Activated CD4-positive, alpha-beta T cell treated with anti-CD3 and anti-CD28 coated beads, Interleukin-2, amount 10 ng/mL, durations not matched to agents 7 days and 5 days (primary cell): ENCODE results near the gene LIPA. TPM values are rescaled to one million over a fixed set of nuclear protein-coding genes. Genes with fewer than 3 reads are reported as not detected.
"Not testable (repeated sequence)": the region's sequence is repeated elsewhere in the genome, so short reads cannot be mapped to it uniquely, and the experiment has no call there.

Experiments
- CTCF ChIA-PET: fragments of 350-600 bp; sonication (Branson Sonifier 250); formaldehyde crosslinking; loops from one replicate; lab custom pipeline; 2021; ENCODE audit warnings: antibody characterized with exemption; lab: Charles Lee
- POLR2A ChIA-PET: fragments of 350-600 bp; sonication (Branson Sonifier 250); formaldehyde crosslinking; loops from one replicate; lab custom pipeline; 2021; ENCODE audit warnings: antibody characterized with exemption; lab: Charles Lee
- DNase-seq: peaks from one replicate; pipeline ENCODE4 v3.0.0-alpha.2; 2020
- H3K27ac Mint-ChIP-seq: one replicate; pipeline ENCODE4 v1.8.0; 2021; ENCODE audit warnings: mild to moderate bottlenecking, moderate library complexity, mixed read lengths
- H3K27me3 Mint-ChIP-seq: one replicate; pipeline ENCODE4 v1.8.0; 2021; ENCODE audit warnings: mixed read lengths
- H3K36me3 Mint-ChIP-seq: one replicate; pipeline ENCODE4 v1.8.0; 2021; ENCODE audit warnings: low read depth, mixed read lengths
- H3K4me1 Mint-ChIP-seq: one replicate; pipeline ENCODE4 v1.8.0; 2021; ENCODE audit warnings: mixed read lengths
- H3K4me3 Mint-ChIP-seq: one replicate; pipeline ENCODE4 v1.8.0; 2021; ENCODE audit warnings: mild to moderate bottlenecking, moderate library complexity, mixed read lengths
- H3K9me3 Mint-ChIP-seq: one replicate; pipeline ENCODE4 v1.8.0; 2021; ENCODE audit warnings: mixed read lengths
- total RNA-seq, 2 experiments: library from RNA; stranded (reverse); gene quantifications; one replicate each; pipeline ENCODE4 v1.2.3, GENCODE V29; 2021

Gene LIPA
- total RNA-seq, 2 experiments from 2014 or later: 32.6 to 34.3 TPM

DNA sequence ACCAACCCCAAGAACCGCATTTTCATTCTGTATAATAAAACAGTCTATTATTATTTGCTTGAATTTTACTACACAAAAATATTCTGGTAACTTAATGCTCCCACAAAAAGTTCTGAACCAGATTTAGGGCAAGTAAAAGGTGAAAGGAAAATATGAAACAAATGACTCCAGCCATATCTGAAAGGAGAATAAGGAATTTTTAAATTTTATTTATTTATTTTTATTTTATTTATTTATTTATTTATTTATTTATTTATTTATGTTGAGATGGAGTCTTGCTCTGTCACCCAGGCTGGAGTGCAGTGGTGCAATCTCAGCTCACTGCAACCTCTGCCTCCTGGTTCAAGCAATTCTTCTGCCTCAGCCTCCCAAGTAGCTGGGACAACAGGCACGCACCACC lies 4.0 kb downstream of the LIPA start:
- H3K36me3 Mint-ChIP-seq, H3K4me3 Mint-ChIP-seq, DNase-seq, H3K27ac Mint-ChIP-seq, H3K9me3 Mint-ChIP-seq, H3K27me3 Mint-ChIP-seq: not testable (repeated sequence)
- peaks cover 31% of the 10 kb centered on the region for H3K4me1 Mint-ChIP-seq
- POLR2A ChIA-PET: interaction anchor here (1.1 kb wide), 1 partner anchor 396 kb away, joined by 3 read pairs; no protein-coding TSS in a partner anchor
- CTCF ChIA-PET: interaction anchor here (1.5 kb wide), 1 partner anchor 210 kb away, joined by 3 read pairs; no protein-coding TSS in a partner anchor

DNA sequence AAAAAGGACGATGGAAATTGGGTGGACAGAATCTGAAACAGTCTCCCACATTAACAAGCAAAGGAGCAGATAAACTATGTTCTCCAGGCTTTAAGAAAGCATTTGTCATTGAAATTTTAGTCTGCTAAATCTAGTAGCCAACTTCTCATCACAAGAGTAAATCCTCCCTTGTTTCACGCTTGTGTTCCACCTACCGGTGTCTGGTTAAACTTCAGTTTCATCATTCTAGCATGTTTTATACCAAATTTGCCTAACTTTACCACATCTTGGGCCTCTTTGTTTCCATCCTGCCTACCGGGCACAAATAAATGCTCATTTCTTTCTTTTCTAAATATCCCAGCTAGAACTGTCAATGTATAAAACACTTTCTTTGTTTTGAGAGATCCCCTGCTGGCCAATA lies 5.8 kb downstream of the LIPA start:
- Mint-ChIP-seq H3K9me3 (no peaks in the 10 kb centered on the region), H3K27me3 (no peaks in the 10 kb centered on the region), H3K27ac (no peak overlapping the region), H3K36me3 (peaks cover 6% of the 10 kb centered on the region), H3K4me3 (no peak overlapping the region), H3K4me1 (peaks cover 25% of the 10 kb centered on the region)
- ChIA-PET CTCF (no interaction called here), POLR2A (no interaction called here)
- DNase-seq: no peak

DNA sequence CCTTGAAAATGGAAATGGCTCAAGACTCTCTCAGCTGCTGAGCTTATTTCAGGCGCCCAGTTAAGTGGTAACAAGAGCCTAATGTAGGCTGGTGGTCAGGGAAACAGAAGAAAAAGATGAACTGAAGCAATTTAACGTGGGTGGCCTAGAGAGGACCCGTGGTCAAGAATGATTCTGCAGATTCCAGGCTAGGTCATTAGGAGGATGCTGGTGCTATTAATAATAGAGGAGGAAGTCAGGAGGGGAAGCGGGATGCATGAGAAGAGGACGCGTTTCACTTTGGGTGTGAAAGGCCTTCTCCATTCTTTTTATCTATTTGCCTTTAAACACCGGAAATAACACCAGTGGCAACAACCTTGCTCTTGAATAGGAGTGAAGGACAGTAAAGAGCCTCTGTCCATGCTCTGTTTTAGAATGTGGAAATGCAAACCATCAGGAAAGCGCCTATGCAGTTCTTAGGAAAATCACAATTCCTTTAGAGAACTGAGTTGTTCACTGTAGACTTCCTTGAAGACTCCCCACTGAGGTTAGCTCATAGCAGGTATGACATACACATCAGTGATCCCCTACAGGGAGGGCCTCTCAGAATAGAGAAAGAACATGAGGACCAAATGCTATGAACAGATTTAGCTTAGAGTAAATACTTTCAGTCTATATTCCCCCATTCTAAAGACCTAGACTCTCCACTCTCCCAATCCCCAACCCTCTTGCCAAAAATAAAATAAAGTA lies 8.6 kb downstream of the LIPA start:
- POLR2A ChIA-PET: interaction anchor here (0.6 kb wide), 1 partner anchor 85 kb away, joined by 3 read pairs; no protein-coding TSS in a partner anchor

DNA sequence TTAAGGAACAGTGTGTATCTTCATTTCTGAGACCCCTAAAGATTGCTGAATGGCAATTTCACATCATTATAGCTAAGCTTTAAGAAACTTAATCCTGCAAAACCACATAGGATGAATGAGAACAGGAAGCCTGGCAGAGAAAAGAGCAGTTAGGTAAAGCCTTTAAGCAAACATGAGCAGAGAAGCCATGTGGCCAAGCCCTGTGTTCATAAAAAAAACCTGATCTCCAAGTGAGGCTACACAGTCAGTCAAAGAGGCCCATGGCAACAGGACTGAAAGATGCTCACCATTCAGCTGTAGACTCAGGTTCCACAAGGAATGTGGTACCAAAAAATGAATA lies 9.3 kb downstream of the LIPA start:
- no peak for DNase-seq
- H3K27me3 Mint-ChIP-seq: no peaks in the 10 kb centered on the region
- H3K9me3 Mint-ChIP-seq: no peaks in the 10 kb centered on the region
- no peak overlapping the region for H3K27ac Mint-ChIP-seq
- peaks cover 7% of the 10 kb centered on the region for H3K4me1 Mint-ChIP-seq
- CTCF ChIA-PET: interaction anchor here (0.6 to 2.1 kb wide), 3 partner anchors 9 to 309 kb away, joined by 3 to 7 read pairs (median 3); partner anchors contain the start of gene LIPA
- H3K4me3 Mint-ChIP-seq: no peak overlapping the region
- H3K36me3 Mint-ChIP-seq: peaks cover 10% of the 10 kb centered on the region
- POLR2A ChIA-PET: no interaction called here

More for the DNA sequence above, 8.6 kb downstream of the LIPA start:
- H3K36me3 Mint-ChIP-seq: peaks cover 8% of the 10 kb centered on the region
- no peak overlapping the region for H3K27ac Mint-ChIP-seq
- no peak for DNase-seq
- no peaks in the 10 kb centered on the region for H3K9me3 Mint-ChIP-seq
- no peaks in the 10 kb centered on the region for H3K27me3 Mint-ChIP-seq
- H3K4me1 Mint-ChIP-seq: peaks cover 7% of the 10 kb centered on the region
- H3K4me3 Mint-ChIP-seq: no peak overlapping the region
- CTCF ChIA-PET: interaction anchor here (0.5 to 2.1 kb wide), 5 partner anchors 8 to 484 kb away, joined by 3 to 7 read pairs (median 4); partner anchors contain the start of gene LIPA

DNA sequence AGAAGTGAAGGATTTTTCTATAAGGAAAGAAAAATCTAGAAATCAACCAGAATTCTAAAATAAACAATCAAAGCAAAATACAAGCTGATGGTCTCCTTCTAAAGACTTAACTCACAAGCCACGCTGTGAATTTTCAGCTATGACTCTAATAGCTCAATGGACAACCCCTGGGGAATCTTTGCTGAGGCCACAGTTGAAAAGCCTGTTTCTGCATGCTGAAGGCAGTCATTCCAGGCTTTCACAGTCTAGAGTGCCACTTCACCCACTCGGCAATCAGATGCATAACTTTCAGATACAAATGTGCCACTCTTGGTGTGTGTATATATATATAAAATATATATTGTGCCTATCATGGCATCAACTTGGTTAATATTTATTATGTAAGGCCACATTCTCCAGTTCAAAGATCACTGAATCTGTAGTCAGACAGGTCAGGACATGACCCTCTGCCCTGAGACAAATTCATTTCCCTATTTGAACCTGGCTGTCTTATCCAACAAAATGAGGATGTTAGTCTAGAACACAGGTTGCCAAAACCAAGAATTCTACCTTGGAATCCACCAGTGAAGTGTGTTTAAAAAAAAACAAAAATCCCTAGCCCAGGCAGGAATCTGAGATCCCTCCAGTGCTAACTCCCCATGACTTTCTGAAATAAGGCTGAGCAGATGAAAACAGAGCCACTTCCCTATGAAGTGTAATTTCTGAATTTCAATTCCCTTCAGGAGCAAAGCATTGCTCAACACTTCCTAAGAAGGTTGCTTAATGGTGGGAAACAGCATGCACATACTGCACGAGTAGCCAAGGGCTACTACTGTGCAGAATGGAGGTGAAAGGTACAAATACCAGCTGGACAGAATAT lies 9.9 kb downstream of the LIPA start:
- no peak for DNase-seq
- Mint-ChIP-seq H3K36me3 (peaks cover 10% of the 10 kb centered on the region), H3K27ac (no peak overlapping the region), H3K4me3 (no peak overlapping the region), H3K4me1 (peaks cover 7% of the 10 kb centered on the region), H3K9me3 (no peaks in the 10 kb centered on the region), H3K27me3 (no peaks in the 10 kb centered on the region)
- ChIA-PET CTCF (interaction anchor here (0.5 to 2.1 kb wide), 4 partner anchors 10 to 579 kb away, joined by 3 to 7 read pairs (median 3); partner anchors contain the start of gene LIPA), POLR2A (no interaction called here)

DNA sequence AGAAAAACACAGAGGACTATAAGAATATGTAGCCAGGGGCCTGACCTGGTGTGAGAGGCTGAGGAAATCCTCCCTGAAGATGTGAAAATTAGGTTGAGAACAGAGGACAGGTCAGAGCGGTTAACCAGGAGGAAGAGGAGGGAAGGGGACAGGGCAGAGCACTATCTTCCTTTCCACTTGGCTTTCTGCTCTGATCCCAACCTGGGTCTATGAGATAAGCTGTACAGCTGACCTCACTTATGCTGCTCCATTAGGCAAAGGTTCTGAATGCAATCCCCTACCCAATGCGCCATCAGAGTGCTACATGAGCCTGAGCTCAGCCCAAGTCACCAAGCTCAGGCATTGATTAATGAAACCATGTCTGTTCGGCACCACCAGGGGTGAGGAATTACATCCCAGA lies 10.5 kb downstream of the LIPA start:
- ChIA-PET POLR2A (no interaction called here), CTCF (interaction anchor here (0.5 to 1.6 kb wide), 2 partner anchors 11 to 580 kb away, joined by 3 to 5 read pairs; no protein-coding TSS in a partner anchor)
- no peak for DNase-seq
- Mint-ChIP-seq H3K4me1 (peaks cover 7% of the 10 kb centered on the region), H3K36me3 (peaks cover 13% of the 10 kb centered on the region), H3K9me3 (no peaks in the 10 kb centered on the region), H3K4me3 (no peak overlapping the region), H3K27me3 (no peaks in the 10 kb centered on the region), H3K27ac (no peak overlapping the region)

DNA sequence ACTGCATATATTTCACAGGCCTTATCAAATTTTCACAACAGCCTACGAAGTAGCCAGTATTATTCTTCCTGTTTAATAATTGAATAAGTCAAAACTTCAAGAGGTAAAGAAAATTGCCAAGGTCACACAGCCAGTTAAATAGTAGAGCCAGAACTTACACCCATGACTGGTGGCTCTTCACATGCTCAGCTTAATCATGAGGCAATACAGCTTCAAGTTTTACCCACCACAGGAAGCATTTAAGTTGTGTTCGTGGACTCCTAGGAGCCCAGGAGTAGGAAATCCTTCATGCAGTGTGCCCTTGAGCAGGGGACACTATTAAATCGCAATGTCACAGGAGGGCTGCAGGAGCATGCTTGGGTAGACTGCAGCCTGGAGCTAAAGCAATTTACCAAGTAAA lies 11.1 kb downstream of the LIPA start:
- Mint-ChIP-seq H3K9me3 (no peaks in the 10 kb centered on the region), H3K36me3 (peaks cover 8% of the 10 kb centered on the region), H3K4me3 (no peak overlapping the region), H3K27me3 (no peaks in the 10 kb centered on the region), H3K4me1 (peaks cover 7% of the 10 kb centered on the region), H3K27ac (no peak overlapping the region)
- no peak for DNase-seq
- CTCF ChIA-PET: interaction anchor here (1.6 kb wide), 1 partner anchor 11 kb away, joined by 5 read pairs; no protein-coding TSS in a partner anchor
- POLR2A ChIA-PET: no interaction called here

DNA sequence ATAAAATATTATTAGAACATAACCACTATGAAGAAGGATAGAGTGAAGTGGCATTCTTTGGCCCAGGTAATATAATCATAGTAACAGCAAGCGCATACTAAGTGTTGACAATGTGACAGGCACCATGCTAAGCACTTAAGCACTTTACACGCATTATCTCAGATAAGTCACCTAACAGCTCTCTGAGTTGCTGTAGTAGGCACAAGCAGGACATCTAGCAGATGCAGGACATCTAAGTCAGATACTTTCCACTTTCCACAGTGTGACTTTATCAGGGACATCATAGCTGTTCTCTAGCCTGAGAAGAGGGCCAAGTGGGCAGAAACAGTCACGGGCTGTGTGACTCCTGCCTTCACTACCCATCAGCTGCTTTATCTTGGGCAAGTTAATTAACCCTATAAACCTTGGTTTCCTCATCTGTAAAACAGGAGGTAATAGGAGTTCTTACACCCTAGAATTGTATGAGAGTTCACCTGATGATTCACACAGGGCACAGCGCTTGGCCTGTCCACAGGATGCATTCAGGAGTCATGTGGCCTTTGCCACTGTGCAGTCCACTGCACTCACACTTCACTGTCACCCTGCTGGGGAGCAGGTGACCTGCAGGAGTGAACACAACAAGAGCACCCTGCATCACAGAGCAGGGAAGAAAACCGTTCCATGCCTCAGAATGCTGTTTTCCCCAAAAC lies 12.5 kb downstream of the LIPA start:
- Mint-ChIP-seq H3K36me3 (peaks cover 8% of the 10 kb centered on the region), H3K27ac (no peak overlapping the region), H3K9me3 (no peaks in the 10 kb centered on the region), H3K27me3 (no peaks in the 10 kb centered on the region), H3K4me3 (no peak overlapping the region), H3K4me1 (peaks cover 7% of the 10 kb centered on the region)
- no peak for DNase-seq
- CTCF ChIA-PET: no interaction called here
- POLR2A ChIA-PET: no interaction called here

DNA sequence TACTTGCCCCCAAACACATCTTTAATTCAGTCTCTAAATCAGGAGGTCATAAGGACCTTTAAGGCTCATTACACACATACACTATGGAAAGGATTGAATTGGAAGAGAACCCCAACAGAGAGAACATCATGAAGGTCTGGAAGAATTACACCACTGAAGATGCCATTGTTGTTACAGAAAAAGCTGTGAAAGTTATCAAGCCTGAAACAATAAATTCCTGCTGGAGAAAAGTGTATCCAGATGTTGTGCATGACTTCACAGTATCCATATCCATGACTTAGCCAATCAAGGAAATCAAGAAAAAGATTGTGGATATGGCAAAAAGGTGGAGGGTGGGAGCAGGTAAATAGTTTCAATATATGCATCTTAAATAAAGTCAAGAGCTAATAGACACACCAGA lies 13.7 kb downstream of the LIPA start:
- no peaks in the 10 kb centered on the region for H3K9me3 Mint-ChIP-seq
- H3K27me3 Mint-ChIP-seq: no peaks in the 10 kb centered on the region
- DNase-seq: no peak
- H3K36me3 Mint-ChIP-seq: peaks cover 8% of the 10 kb centered on the region
- ChIA-PET CTCF (no interaction called here), POLR2A (no interaction called here)
- no peak overlapping the region for H3K4me3 Mint-ChIP-seq
- H3K27ac Mint-ChIP-seq: no peak overlapping the region
- peaks cover 2% of the 10 kb centered on the region for H3K4me1 Mint-ChIP-seq

DNA sequence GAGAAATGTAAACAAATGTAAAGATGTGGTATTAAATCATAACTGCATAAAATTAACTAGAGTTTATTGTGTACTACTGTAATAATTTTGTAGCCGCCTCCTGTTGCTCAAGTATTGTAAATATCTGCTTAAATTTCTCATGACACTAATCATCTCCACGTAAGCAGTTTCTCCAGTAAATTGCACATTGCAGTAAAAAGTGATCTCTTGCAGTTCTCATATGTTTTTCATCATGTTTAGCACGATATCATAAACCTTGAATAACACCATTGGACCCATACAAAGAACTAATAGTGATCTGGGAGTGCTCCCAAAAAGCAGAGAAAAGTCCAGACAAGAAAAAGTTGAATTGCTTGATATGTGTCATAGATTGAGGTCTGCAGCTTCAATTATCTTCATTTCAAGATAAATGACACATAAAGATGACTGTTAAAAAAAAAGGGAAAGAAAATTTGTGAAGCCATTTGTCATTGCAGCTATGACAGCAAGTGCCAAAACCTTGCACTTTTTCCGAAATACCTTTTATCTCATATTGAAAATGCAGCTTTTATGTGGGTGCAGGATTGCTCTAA lies 15.3 kb downstream of the LIPA start:
- Mint-ChIP-seq H3K36me3 (peaks cover 8% of the 10 kb centered on the region), H3K27me3 (no peaks in the 10 kb centered on the region)
- CTCF ChIA-PET: no interaction called here

DNA sequence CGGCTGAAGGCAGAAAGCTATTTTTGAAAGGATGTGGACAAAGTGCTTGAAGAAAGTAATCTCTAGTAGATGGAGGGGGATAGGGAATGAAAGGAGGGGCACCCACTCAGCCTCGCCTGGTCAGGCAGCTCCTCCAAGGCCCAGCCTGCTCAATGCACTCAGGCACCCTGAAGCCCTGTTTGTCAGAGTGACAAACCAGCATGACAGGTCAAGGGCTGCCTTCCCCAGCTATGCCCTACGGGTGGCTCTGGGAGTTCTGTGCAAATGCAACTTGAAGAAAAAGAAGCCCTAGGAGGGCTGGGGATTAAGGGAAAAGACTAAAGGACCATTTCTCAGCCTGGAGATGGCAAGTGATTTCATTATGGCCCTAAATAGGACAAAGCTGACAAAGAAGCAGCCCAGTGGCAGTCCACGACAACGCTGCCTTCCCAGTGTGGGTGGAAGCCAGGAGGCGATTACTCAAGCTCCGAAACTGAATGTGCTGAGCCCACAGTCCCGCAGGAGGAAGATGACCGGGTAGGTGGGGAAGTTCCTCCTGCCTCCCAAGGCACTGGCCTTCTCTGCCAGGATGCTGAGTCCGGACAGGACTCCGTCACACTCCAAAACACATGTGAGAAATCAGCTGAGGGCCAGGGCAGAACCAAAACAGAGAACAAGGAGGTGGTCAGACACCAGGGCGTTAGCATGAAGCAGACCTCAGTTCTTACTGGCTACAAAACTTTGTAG lies 16.3 kb downstream of the LIPA start:
- Mint-ChIP-seq H3K4me3 (no peak overlapping the region), H3K27me3 (no peaks in the 10 kb centered on the region), H3K4me1 (no peaks in the 10 kb centered on the region), H3K27ac (no peak overlapping the region), H3K9me3 (no peaks in the 10 kb centered on the region), H3K36me3 (peaks cover 7% of the 10 kb centered on the region)
- ChIA-PET CTCF (interaction anchor here (1.0 to 2.7 kb wide), 5 partner anchors 9 to 28 kb away, joined by 3 to 5 read pairs (median 5); partner anchors contain the start of gene CH25H), POLR2A (no interaction called here)
- DNase-seq: no peak

More for the DNA sequence above, 15.3 kb downstream of the LIPA start:
- Mint-ChIP-seq H3K27ac (no peak overlapping the region), H3K9me3 (no peaks in the 10 kb centered on the region), H3K4me1 (no peaks in the 10 kb centered on the region), H3K4me3 (no peak overlapping the region)
- POLR2A ChIA-PET: no interaction called here
- DNase-seq: no peak
